SU-DHL-6 (cell line): Measurements from ENCODE around the gene MCM3.

Source experiments
- H2AFZ ChIP-seq: fragments of 200-600 bp; sonication (generic); 2 replicates; pipeline ENCODE4 v1.6.1; 2014; ENCODE audit warnings: low read depth, mild to moderate bottlenecking, moderate library complexity, mixed read lengths, antibody characterized with exemption, low read length; ENCODE audit not compliant: severe bottlenecking
- H3F3A ChIP-seq: fragments of 200-600 bp; shearing (Covaris generic); 2 replicates; pipeline ENCODE4 v1.6.0; 2016; ENCODE audit warnings: antibody characterized with exemption, mild to moderate bottlenecking; ENCODE audit not compliant: insufficient read depth
- H3K27ac ChIP-seq: fragments of 200-600 bp; sonication (generic); 2 replicates; pipeline ENCODE4 v1.5.1; 2016; ENCODE audit warnings: low read depth, mild to moderate bottlenecking, low read length, moderate library complexity, mixed read lengths
- H3K27me3 ChIP-seq: fragments of 200-600 bp; sonication (generic), shearing (Covaris generic); 2 replicates; pipeline ENCODE4 v1.6.0; 2014; ENCODE audit warnings: mild to moderate bottlenecking, low read length
- H3K36me3 ChIP-seq: fragments of 200-600 bp; sonication (generic); 2 replicates; pipeline ENCODE4 v1.6.1; 2014; ENCODE audit warnings: mild to moderate bottlenecking, low read length, mixed read lengths
- H3K4me2 ChIP-seq: fragments of 300-600, 200-600 bp; shearing (Covaris generic), sonication (generic); 2 replicates; pipeline ENCODE4 v1.6.0; 2014; ENCODE audit warnings: low read length, low read depth, mild to moderate bottlenecking; ENCODE audit not compliant: poor library complexity, severe bottlenecking
- H3K4me3 ChIP-seq: fragments of 200-600 bp; sonication (generic); 2 replicates; pipeline ENCODE4 v1.5.1; 2014; ENCODE audit warnings: antibody characterized with exemption, low read length, mild to moderate bottlenecking, mixed read lengths; ENCODE audit not compliant: insufficient read depth, poor library complexity, severe bottlenecking
- H3K79me2 ChIP-seq: fragments of 200-600 bp; sonication (generic); 2 replicates; pipeline ENCODE4 v1.6.1; 2014; ENCODE audit warnings: mild to moderate bottlenecking, low read length, moderate library complexity; ENCODE audit not compliant: insufficient read depth
- H3K9ac ChIP-seq: fragments of 200-600 bp; sonication (generic); 2 replicates; pipeline ENCODE4 v1.7.0; 2014; ENCODE audit warnings: mild to moderate bottlenecking, low read length
- H3K9me2 ChIP-seq: fragments of 200-600 bp; sonication (generic); replicated peaks from 2 replicates; pipeline ENCODE4 v1.6.1; 2014; ENCODE audit warnings: low read length; ENCODE audit not compliant: insufficient read depth
- H3K9me3 ChIP-seq: fragments of 200-600 bp; sonication (generic); 2 replicates; pipeline ENCODE4 v1.6.1; 2014; ENCODE audit warnings: low read length, mixed read lengths; ENCODE audit not compliant: insufficient read depth
- H4K20me1 ChIP-seq: fragments of 200-600 bp; sonication (generic); 2 replicates; pipeline ENCODE4 v1.6.1; 2014; ENCODE audit warnings: low read depth, mild to moderate bottlenecking, antibody characterized with exemption, low read length, moderate library complexity, mixed read lengths
- EZH2phosphoT487 ChIP-seq: fragments of 200-600 bp; sonication (generic), shearing (Covaris generic); conservative IDR thresholded peaks from 2 replicates; pipeline ENCODE4 v1.6.1; 2018; ENCODE audit warnings: mild to moderate bottlenecking, antibody characterized with exemption, low read length, moderate library complexity, mixed read lengths
- TF ChIP-seq, protein P1 (sequence below): fragments of 200-600 bp; sonication (generic); IDR thresholded peaks from one replicate; pipeline ENCODE4 v1.5.1; 2017; ENCODE audit warnings: antibody characterized with exemption, mild to moderate bottlenecking, low read length, moderate library complexity; ENCODE audit not compliant: insufficient read depth, poor library complexity, severe bottlenecking

Gene MCM3

DNA sequence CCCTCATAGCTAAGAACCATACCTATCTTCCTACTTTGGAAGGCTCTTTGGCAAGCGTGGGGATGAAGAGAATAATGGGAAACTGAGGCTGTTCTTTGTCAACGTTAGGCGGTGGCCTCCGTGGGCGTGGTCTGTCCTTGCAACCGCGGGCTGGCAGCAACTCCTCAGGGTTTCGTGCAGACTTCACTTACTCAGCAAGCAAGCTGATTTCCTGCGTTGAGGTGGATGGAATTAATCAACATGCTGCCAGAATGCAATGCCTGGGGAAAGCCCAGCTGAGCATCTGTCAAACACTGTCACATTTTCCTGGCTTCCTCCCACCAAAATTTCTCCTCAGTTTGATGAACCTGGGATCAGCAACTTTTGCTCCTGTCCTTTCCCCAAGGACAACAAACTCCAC is 31.0 kb downstream of the MCM3 start:
- Histone ChIP-seq H3F3A (peaks cover under 1% of the 10 kb centered on the region; the same call in 1 of the 2 replicates), H3K27me3 (0 out of 2 replicates have a peak, but pooled peaks cover 4% of the 10 kb centered on the region), H3K4me2 (no peak overlapping the region), H3K4me3 (no peak overlapping the region), H2AFZ (no peak overlapping the region), H3K9me3 (no peaks in the 10 kb centered on the region), H3K27ac (no peak overlapping the region), H3K9ac (no peak overlapping the region), H3K36me3 (no peaks in the 10 kb centered on the region), H3K79me2 (no peaks in the 10 kb centered on the region), H4K20me1 (no peaks in the 10 kb centered on the region), H3K9me2 (no peaks in the 10 kb centered on the region)
- TF ChIP-seq, protein P1, sequence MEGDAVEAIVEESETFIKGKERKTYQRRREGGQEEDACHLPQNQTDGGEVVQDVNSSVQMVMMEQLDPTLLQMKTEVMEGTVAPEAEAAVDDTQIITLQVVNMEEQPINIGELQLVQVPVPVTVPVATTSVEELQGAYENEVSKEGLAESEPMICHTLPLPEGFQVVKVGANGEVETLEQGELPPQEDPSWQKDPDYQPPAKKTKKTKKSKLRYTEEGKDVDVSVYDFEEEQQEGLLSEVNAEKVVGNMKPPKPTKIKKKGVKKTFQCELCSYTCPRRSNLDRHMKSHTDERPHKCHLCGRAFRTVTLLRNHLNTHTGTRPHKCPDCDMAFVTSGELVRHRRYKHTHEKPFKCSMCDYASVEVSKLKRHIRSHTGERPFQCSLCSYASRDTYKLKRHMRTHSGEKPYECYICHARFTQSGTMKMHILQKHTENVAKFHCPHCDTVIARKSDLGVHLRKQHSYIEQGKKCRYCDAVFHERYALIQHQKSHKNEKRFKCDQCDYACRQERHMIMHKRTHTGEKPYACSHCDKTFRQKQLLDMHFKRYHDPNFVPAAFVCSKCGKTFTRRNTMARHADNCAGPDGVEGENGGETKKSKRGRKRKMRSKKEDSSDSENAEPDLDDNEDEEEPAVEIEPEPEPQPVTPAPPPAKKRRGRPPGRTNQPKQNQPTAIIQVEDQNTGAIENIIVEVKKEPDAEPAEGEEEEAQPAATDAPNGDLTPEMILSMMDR: no peak
- TF ChIP-seq EZH2phosphoT487: no peak

DNA sequence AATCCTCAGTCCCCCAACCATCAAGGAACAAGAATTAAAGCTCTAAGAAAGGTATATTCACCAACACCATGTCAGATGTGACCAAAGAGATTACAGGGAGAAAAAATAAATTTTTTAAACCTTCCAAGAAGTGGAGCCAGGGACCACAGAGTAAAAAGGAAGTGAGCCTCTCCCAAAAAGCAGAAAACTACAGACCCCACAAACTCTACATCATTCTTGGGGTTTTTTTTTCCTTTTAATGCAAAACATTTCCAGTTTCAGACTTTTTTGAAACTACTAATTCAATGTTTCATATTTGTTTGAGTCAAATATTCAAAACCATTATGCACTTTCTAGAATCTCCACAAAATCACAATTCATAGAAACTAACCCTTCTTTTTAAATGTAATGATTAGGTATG is 33.4 kb downstream of the MCM3 start:
- TF ChIP-seq, protein P1: no peak
- TF ChIP-seq EZH2phosphoT487: no peak
- Histone ChIP-seq H2AFZ (no peak overlapping the region), H4K20me1 (no peaks in the 10 kb centered on the region), H3K9ac (no peak overlapping the region), H3K36me3 (no peaks in the 10 kb centered on the region), H3K79me2 (no peaks in the 10 kb centered on the region), H3F3A (no peaks in the 10 kb centered on the region; the same call in 1 of the 2 replicates), H3K27ac (no peak overlapping the region), H3K9me2 (no peaks in the 10 kb centered on the region), H3K9me3 (no peaks in the 10 kb centered on the region), H3K27me3 (0 out of 2 replicates have a peak, but pooled peaks cover 4% of the 10 kb centered on the region), H3K4me3 (no peak overlapping the region), H3K4me2 (no peak overlapping the region)

- TF ChIP-seq, protein P1: no peak
- TF ChIP-seq EZH2phosphoT487: no peak
- Histone ChIP-seq H3K36me3 (no peaks in the 10 kb centered on the region), H3K27ac (no peak overlapping the region), H3F3A (no peaks in the 10 kb centered on the region), H3K4me2 (no peak overlapping the region), H3K79me2 (no peaks in the 10 kb centered on the region), H3K9me2 (no peaks in the 10 kb centered on the region), H4K20me1 (no peaks in the 10 kb centered on the region), H3K9ac (no peak overlapping the region), H3K27me3 (peaks cover 6% of the 10 kb centered on the region; the same call in 1 of the 2 replicates), H2AFZ (no peak overlapping the region), H3K4me3 (no peak overlapping the region), H3K9me3 (no peaks in the 10 kb centered on the region)
Observed at GRCh38 chr6:52249078-52249477, 35.5 kb downstream of the MCM3 start.

- no peak overlapping the region for H2AFZ ChIP-seq
- peaks cover 6% of the 10 kb centered on the region; the same call in 1 of the 2 replicates for H3K27me3 ChIP-seq
- H4K20me1 ChIP-seq: no peaks in the 10 kb centered on the region
- no peaks in the 10 kb centered on the region for H3K9me2 ChIP-seq
- TF ChIP-seq, protein P1: no peak
- TF ChIP-seq EZH2phosphoT487: no peak
- no peak overlapping the region for H3K4me2 ChIP-seq
- no peaks in the 10 kb centered on the region for H3K9me3 ChIP-seq
- H3K36me3 ChIP-seq: no peaks in the 10 kb centered on the region
- no peak overlapping the region for H3K4me3 ChIP-seq
- H3F3A ChIP-seq: no peaks in the 10 kb centered on the region
- H3K9ac ChIP-seq: no peak overlapping the region
- H3K27ac ChIP-seq: no peak overlapping the region
- H3K79me2 ChIP-seq: no peaks in the 10 kb centered on the region
Observed at GRCh38 chr6:52245425-52245824, 39.1 kb downstream of the MCM3 start.
